Measurements from ENCODE around the gene HRH3.

- TF ChIP-seq, protein P1, sequence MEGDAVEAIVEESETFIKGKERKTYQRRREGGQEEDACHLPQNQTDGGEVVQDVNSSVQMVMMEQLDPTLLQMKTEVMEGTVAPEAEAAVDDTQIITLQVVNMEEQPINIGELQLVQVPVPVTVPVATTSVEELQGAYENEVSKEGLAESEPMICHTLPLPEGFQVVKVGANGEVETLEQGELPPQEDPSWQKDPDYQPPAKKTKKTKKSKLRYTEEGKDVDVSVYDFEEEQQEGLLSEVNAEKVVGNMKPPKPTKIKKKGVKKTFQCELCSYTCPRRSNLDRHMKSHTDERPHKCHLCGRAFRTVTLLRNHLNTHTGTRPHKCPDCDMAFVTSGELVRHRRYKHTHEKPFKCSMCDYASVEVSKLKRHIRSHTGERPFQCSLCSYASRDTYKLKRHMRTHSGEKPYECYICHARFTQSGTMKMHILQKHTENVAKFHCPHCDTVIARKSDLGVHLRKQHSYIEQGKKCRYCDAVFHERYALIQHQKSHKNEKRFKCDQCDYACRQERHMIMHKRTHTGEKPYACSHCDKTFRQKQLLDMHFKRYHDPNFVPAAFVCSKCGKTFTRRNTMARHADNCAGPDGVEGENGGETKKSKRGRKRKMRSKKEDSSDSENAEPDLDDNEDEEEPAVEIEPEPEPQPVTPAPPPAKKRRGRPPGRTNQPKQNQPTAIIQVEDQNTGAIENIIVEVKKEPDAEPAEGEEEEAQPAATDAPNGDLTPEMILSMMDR (IDR thresholded peaks at IDR 0.05): no peak
- no peak for TF ChIP-seq POLR2AphosphoS5 (IDR thresholded peaks at IDR 0.05)
These were observed 49.3 kb upstream of the HRH3 start for GRCh38 chr20:62269378-62269777.

All from transverse colon (tissue), 4 donors.